Measurements from ENCODE around the gene TRIM26.
"Not testable (repeated sequence)": the region's sequence is repeated elsewhere in the genome, so short reads cannot be mapped to it uniquely, and the experiment has no call there.

The TRIM26 gene

DNA sequence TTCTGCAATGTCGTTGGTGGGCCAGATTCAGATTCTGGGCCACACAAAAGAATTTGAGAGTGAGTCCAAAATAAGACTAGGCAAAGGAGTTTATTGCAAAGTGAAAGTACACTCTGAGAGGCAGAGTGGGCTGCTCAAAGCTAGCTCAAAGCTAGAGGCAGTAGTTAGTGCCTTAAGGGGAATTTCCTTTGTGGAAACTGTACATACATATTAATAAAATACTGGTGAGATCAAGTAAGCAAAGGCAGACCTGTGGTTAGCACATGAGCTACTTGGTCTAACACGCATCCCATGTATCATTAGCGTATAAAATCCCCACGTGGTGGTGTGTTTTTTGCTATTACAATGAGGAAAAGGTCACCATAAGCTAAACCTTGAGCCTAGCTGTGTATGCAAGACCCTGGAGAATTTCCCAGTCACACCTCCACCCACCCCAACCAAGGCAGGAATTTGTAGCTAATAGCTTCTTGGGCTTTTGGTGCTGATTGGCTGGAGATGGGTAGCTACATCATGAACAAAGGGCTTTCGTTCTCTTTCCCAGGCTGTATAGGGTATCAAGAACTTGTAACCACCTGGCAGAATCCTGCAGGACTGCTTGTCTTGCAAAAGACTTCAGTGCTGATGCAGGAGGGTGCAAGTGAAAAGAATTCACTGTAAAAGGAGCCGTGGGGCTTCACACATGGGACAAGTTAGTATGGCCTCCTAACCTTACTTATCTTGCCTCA, 14.7 kb upstream of the TRIM26 start:
- DNase-seq (ENCODE audit: low read depth, low spot score): no peak
- WGBS (ENCODE audit: insufficient coverage, insufficient read length): no CpG with 5 or more reads among the region's 6 CpGs
- Histone ChIP-seq H3K4me3 (ENCODE audit: low read length) (no peak overlapping the region), H3K9me3 (ENCODE audit: control insufficient read depth, insufficient read depth, low read length) (no peaks in the 10 kb centered on the region; the same call in 1 of the 2 replicates), H3K27me3 (ENCODE audit: control insufficient read depth, insufficient read depth, low read length) (no peaks in the 10 kb centered on the region; the same call in 1 of the 2 replicates), H3K36me3 (ENCODE audit: control insufficient read depth, insufficient read depth, low read length) (no peaks in the 10 kb centered on the region), H3K27ac (ENCODE audit: low read length) (no peak overlapping the region), H3K4me1 (ENCODE audit: control insufficient read depth, insufficient read depth, low read length) (no peaks in the 10 kb centered on the region)

DNA sequence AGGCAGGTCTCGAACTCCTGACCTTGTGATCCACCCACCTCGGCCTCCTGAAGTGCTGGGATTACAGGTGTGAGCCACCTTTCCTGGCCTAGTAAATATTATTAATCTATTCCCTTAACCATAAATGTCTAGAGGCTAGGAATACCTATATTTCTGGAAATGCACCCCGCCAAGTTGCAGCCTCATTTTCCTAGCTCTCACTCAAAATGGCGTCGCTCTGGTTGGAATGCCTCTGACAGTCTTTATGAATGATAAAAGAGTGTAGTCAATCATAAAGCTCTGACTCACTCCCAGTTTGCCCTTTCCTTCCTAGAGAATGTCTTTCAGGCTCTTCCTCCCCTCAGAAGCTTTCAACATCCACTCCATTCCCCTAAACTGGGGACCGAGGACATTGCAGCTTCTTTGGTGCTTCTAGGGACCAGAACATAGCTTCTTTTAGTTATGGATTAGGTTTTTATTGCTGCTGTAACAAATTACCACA, 14.1 kb upstream of the TRIM26 start:
- Histone ChIP-seq H3K4me3 (ENCODE audit: low read length) (no peak overlapping the region), H3K27me3 (ENCODE audit: control insufficient read depth, insufficient read depth, low read length) (no peaks in the 10 kb centered on the region; the same call in 1 of the 2 replicates), H3K9me3 (ENCODE audit: control insufficient read depth, insufficient read depth, low read length) (no peaks in the 10 kb centered on the region; the same call in 1 of the 2 replicates), H3K27ac (ENCODE audit: low read length) (no peak overlapping the region), H3K4me1 (ENCODE audit: control insufficient read depth, insufficient read depth, low read length) (no peaks in the 10 kb centered on the region), H3K36me3 (ENCODE audit: control insufficient read depth, insufficient read depth, low read length) (no peaks in the 10 kb centered on the region)
- WGBS (ENCODE audit: insufficient coverage, insufficient read length): no CpG with 5 or more reads among the region's 6 CpGs
- no peak for DNase-seq (ENCODE audit: low read depth, low spot score)

DNA sequence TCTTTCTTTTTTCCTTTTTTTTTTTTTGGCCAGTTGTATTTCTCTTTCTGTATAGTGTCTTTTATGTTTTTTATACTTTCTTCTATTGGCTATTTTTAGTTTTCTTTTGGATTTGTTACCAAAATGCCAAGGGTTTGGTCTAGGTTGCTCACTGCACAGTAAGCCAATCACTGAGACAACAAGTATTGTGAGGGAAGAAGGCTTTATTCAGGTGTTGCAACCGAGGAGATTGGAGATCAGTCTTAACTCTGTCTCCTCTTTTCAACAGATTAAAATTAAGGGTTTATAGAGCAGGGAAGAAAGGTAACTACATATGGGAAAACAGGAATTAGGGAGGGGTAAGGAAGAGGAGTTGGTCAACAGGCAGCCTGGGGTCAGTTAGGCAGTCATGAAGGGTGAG, 10.1 kb upstream of the TRIM26 start:
- H3K27me3 ChIP-seq (ENCODE audit: control insufficient read depth, insufficient read depth, low read length): no peaks in the 10 kb centered on the region; the same call in 1 of the 2 replicates
- H3K4me3 ChIP-seq (ENCODE audit: low read length): no peak overlapping the region
- no peaks in the 10 kb centered on the region; the same call in 1 of the 2 replicates for H3K9me3 ChIP-seq (ENCODE audit: control insufficient read depth, insufficient read depth, low read length)
- no peak overlapping the region for H3K27ac ChIP-seq (ENCODE audit: low read length)
- no peaks in the 10 kb centered on the region for H3K4me1 ChIP-seq (ENCODE audit: control insufficient read depth, insufficient read depth, low read length)
- H3K36me3 ChIP-seq (ENCODE audit: control insufficient read depth, insufficient read depth, low read length): no peaks in the 10 kb centered on the region
- no CpG with 5 or more reads among the region's 1 CpG for WGBS (ENCODE audit: insufficient coverage, insufficient read length)
- DNase-seq (ENCODE audit: low read depth, low spot score): no peak

DNA sequence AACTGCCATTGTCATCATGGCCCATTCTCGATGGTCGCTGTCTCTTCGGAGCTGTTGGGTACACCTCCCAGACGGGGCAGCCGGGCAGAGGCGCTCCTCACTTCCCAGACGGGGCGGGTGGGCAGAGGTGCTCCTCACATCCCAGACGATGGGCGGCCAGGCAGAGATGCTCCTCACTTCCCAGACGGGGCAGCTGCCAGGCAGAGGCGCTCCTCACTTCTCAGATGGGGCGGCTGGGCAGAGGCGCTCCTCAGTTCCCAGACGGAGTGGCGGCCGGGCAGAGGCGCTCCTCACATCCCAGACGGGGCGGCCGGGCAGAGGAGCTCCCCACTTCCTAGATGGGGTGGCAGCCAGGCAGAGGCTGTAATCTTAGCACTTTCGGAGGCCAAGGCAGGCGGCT, 8.8 kb upstream of the TRIM26 start:
- not testable (repeated sequence) for H3K27me3 ChIP-seq (ENCODE audit: control insufficient read depth, insufficient read depth, low read length)
- no CpG with 5 or more reads among the region's 23 CpGs for WGBS (ENCODE audit: insufficient coverage, insufficient read length)

GRCh38 chr6:30221395-30221794, 8.2 kb upstream of the TRIM26 start:
- WGBS (ENCODE audit: insufficient coverage, insufficient read length): no CpG with 5 or more reads among the region's 6 CpGs

More for the DNA sequence above, 8.8 kb upstream of the TRIM26 start:
- not testable (repeated sequence) for DNase-seq (ENCODE audit: low read depth, low spot score); H3K27ac ChIP-seq (ENCODE audit: low read length); H3K36me3 ChIP-seq (ENCODE audit: control insufficient read depth, insufficient read depth, low read length); H3K9me3 ChIP-seq (ENCODE audit: control insufficient read depth, insufficient read depth, low read length); H3K4me3 ChIP-seq (ENCODE audit: low read length); H3K4me1 ChIP-seq (ENCODE audit: control insufficient read depth, insufficient read depth, low read length)

GRCh38 chr6:30219244-30219643, 6.0 kb upstream of the TRIM26 start:
- Histone ChIP-seq H3K36me3 (ENCODE audit: control insufficient read depth, insufficient read depth, low read length) (no peaks in the 10 kb centered on the region), H3K9me3 (ENCODE audit: control insufficient read depth, insufficient read depth, low read length) (no peaks in the 10 kb centered on the region; the same call in 1 of the 2 replicates), H3K27ac (ENCODE audit: low read length) (no peak overlapping the region), H3K4me3 (ENCODE audit: low read length) (no peak overlapping the region), H3K27me3 (ENCODE audit: control insufficient read depth, insufficient read depth, low read length) (no peaks in the 10 kb centered on the region), H3K4me1 (ENCODE audit: control insufficient read depth, insufficient read depth, low read length) (no peaks in the 10 kb centered on the region)
- no peak for DNase-seq (ENCODE audit: low read depth, low spot score)
- WGBS (ENCODE audit: insufficient coverage, insufficient read length): no CpG with 5 or more reads among the region's 1 CpG

More at GRCh38 chr6:30221395-30221794, 8.2 kb upstream of the TRIM26 start:
- H3K9me3 ChIP-seq (ENCODE audit: control insufficient read depth, insufficient read depth, low read length); H3K4me1 ChIP-seq (ENCODE audit: control insufficient read depth, insufficient read depth, low read length); DNase-seq (ENCODE audit: low read depth, low spot score); H3K27ac ChIP-seq (ENCODE audit: low read length); H3K27me3 ChIP-seq (ENCODE audit: control insufficient read depth, insufficient read depth, low read length); H3K4me3 ChIP-seq (ENCODE audit: low read length); H3K36me3 ChIP-seq (ENCODE audit: control insufficient read depth, insufficient read depth, low read length): not testable (repeated sequence)

- no peaks in the 10 kb centered on the region for H3K36me3 ChIP-seq (ENCODE audit: control insufficient read depth, insufficient read depth, low read length)
- no peaks in the 10 kb centered on the region for H3K9me3 ChIP-seq (ENCODE audit: control insufficient read depth, insufficient read depth, low read length)
- DNase-seq (ENCODE audit: low read depth, low spot score): no peak
- no CpG with 5 or more reads among the region's 3 CpGs for WGBS (ENCODE audit: insufficient coverage, insufficient read length)
- no peak overlapping the region for H3K4me3 ChIP-seq (ENCODE audit: low read length)
- no peak overlapping the region for H3K27ac ChIP-seq (ENCODE audit: low read length)
- H3K27me3 ChIP-seq (ENCODE audit: control insufficient read depth, insufficient read depth, low read length): no peaks in the 10 kb centered on the region
- H3K4me1 ChIP-seq (ENCODE audit: control insufficient read depth, insufficient read depth, low read length): no peaks in the 10 kb centered on the region
Observed at GRCh38 chr6:30216096-30216495, 2.9 kb upstream of the TRIM26 start.

DNA sequence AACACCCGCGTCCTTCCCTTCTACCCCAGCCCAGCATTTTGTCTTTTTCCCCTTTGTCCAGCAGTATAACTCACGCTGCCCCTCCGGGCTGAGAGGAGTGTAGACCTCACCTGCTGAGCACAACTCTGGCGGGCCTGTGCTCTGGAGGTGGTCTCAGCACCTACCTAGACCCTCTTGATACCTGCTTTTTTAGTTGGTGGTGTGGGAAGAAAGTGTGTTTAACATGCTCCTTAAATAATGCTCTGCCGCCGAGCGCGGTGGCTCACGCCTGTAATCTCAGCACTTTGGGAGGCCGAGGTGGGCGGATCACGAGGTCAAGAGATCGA, 1.4 kb upstream of the TRIM26 start:
- no peaks in the 10 kb centered on the region for H3K9me3 ChIP-seq (ENCODE audit: control insufficient read depth, insufficient read depth, low read length)
- H3K27ac ChIP-seq (ENCODE audit: low read length): no peak overlapping the region
- H3K4me1 ChIP-seq (ENCODE audit: control insufficient read depth, insufficient read depth, low read length): no peaks in the 10 kb centered on the region
- H3K4me3 ChIP-seq (ENCODE audit: low read length): peak overlapping the region; percentile 46; the same call in 1 of the 2 replicates
- DNase-seq (ENCODE audit: low read depth, low spot score): no peak
- H3K27me3 ChIP-seq (ENCODE audit: control insufficient read depth, insufficient read depth, low read length): no peaks in the 10 kb centered on the region
- no CpG with 5 or more reads among the region's 14 CpGs for WGBS (ENCODE audit: insufficient coverage, insufficient read length)
- H3K36me3 ChIP-seq (ENCODE audit: control insufficient read depth, insufficient read depth, low read length): no peaks in the 10 kb centered on the region

DNA sequence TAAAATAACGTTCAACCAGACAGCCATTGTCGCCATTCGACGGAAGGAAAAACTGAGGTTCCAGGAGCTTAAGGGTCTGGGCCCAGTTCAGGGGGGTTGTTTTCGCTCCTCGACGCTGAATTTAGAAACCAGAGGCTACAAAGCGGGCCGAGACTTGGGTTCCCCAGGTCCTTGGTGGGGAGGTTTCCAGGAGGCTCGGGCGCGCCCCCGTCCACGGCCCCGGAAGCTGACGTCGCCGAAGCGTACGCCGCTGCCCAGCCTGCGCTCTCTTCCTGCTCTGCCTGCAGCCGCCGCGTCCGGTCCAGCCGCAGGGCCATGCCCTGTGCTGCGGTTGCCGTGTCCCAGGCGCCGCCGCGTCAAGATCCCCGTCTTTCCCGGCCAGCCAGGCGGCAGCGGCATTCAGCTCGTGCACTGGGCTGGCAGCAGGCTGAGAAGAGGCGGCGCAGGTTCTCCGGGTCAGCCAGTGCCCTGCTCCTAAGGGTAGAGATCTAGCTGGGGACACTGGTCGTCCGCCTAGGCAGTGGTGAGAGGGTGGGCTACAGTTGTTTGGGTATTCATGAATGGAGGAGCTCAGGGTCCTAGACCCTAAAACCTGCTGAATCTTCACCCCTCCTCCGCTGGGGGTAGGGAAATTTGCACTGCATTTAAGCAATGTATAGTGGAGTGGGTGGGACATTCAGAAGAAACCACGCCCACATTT, 901 bp upstream of the TRIM26 start:
- WGBS (ENCODE audit: insufficient coverage, insufficient read length): no CpG with 5 or more reads among the region's 45 CpGs
- H3K27me3 ChIP-seq (ENCODE audit: control insufficient read depth, insufficient read depth, low read length): no peaks in the 10 kb centered on the region
- no peaks in the 10 kb centered on the region for H3K36me3 ChIP-seq (ENCODE audit: control insufficient read depth, insufficient read depth, low read length)
- no peak overlapping the region for H3K27ac ChIP-seq (ENCODE audit: low read length)
- H3K4me1 ChIP-seq (ENCODE audit: control insufficient read depth, insufficient read depth, low read length): no peaks in the 10 kb centered on the region
- peak overlapping the region; percentile 46; the same call in 1 of the 2 replicates for H3K4me3 ChIP-seq (ENCODE audit: low read length)
- no peak for DNase-seq (ENCODE audit: low read depth, low spot score)
- no peaks in the 10 kb centered on the region for H3K9me3 ChIP-seq (ENCODE audit: control insufficient read depth, insufficient read depth, low read length)

GRCh38 chr6:30213667-30213956, 406 bp upstream of the TRIM26 start:
- WGBS (ENCODE audit: insufficient coverage, insufficient read length): no CpG with 5 or more reads among the region's 12 CpGs
- no peaks in the 10 kb centered on the region for H3K27me3 ChIP-seq (ENCODE audit: control insufficient read depth, insufficient read depth, low read length)
- H3K27ac ChIP-seq (ENCODE audit: low read length): no peak overlapping the region
- H3K4me1 ChIP-seq (ENCODE audit: control insufficient read depth, insufficient read depth, low read length): no peaks in the 10 kb centered on the region
- DNase-seq (ENCODE audit: low read depth, low spot score): no peak
- H3K9me3 ChIP-seq (ENCODE audit: control insufficient read depth, insufficient read depth, low read length): no peaks in the 10 kb centered on the region
- peak overlapping the region; percentile 46; the same call in 1 of the 2 replicates for H3K4me3 ChIP-seq (ENCODE audit: low read length)
- no peaks in the 10 kb centered on the region for H3K36me3 ChIP-seq (ENCODE audit: control insufficient read depth, insufficient read depth, low read length)
